Stimulated activated CD8-positive, alpha-beta memory T cell treated with anti-CD3 and anti-CD28 coated beads, Interleukin-15, amount 100 ng/mL, for 1 hour (primary cell): Measurements from ENCODE around the gene HUWE1.
"Not testable (repeated sequence)": the region's sequence is repeated elsewhere in the genome, so short reads cannot be mapped to it uniquely, and the experiment has no call there.

Experiments used
- DNase-seq: peaks from one replicate; pipeline ENCODE4 v3.0.0-alpha.2; 2020; ENCODE audit warnings: low read depth

Gene HUWE1

DNA sequence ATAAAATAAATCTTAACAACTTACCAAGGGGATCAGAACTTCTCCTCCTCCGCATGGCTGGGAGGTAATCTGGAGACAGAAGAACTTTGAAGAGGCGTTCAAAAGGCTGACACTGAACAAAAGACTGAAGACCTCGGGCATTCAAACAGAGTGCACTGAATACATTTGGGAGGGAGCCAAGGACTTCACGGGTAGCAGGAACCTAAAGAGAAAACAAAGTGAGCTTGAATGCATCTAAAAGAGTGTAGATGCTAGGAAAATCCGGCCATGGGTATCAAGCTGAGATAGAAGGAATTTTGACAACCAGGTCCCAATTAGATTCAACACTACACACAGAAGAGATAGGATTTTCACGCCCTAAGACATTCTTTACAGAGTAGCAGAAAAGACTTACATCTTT lies 69.6 kb downstream of the HUWE1 start:
- no peak for DNase-seq

DNA sequence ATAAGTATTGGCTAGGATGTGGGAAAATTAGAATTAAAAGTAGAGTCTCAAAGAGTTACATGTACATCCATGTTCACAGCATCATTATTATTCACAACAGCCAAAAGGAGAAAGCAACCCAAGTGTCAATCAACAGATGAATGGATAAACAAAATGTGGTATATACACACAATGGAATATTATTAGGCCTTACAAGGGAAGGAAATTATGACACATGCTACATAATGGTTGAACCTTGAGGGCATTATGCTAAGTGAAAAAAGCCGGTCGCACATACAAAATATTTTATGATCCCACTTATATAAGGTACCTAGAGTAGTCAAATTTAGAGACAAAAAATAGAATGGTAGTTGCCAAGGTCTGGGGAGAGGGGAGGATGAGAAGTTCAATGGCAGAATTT lies 80.1 kb downstream of the HUWE1 start:
- no peak for DNase-seq

DNA sequence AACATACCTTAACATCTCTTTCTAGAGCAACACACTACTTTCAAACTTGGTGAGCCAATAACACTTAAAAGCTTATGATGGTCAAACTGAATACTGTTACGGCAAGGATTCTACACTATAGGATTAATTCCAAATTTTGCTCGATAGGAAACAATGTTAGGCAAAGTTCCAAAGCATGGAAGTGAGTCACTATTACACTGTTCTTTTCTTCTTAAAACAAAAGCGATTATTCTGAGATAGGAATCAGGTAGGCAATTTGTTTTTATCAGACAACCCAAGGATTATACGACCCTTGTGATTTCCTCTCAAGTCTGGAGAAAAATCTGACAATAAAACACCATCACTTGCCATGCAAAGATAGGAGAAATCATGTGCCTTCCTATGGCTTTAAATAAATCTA lies 81.5 kb downstream of the HUWE1 start:
- DNase-seq = no peak

DNA sequence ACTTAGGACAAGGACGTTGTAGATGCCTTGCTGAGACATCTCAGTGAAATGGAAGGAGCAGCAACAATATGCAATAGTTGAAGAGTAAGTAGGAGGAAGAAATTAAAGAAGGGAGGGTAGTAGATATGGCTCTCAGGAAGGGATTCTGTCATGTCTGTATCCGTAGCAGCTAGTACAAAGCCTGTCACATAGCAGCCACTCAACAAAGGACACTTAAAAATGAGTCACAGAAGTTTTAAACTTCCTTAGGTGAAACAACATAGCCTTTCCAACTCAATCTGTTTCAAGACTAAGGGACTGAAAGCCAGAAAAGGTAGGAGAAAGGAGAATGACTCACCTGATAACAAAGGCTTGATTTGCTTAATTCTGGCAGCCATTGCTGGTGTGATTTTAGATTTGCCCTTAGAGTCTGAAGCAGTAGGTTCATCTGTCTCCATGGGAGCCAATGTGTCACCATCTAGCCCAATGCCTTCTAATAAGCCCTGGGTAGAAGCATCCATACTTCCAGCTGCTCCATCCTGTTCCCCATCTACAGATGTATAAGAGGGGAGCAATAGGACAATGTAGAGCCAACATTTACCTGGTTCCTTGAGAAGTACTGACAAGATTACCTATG lies 86.6 kb downstream of the HUWE1 start:
- no peak for DNase-seq

DNA sequence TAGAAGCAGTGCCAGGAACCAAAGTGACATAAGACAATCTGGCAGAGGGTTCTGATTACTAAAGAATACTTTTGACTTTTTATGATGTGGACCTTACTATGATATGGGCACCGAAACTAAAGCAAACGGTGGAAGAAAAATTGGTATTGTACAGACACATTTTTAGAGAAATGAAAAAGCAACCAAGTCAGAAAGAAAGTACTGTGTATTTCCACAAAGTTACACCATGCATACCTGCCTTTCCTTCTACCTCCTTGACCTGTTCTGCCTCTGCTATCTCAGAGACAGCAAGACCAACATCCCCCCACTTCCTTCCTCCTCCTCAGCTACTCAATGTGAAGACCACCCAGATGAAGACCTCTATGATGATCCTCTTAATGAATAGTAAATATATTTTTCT lies 88.3 kb downstream of the HUWE1 start:
- DNase-seq = no peak

DNA sequence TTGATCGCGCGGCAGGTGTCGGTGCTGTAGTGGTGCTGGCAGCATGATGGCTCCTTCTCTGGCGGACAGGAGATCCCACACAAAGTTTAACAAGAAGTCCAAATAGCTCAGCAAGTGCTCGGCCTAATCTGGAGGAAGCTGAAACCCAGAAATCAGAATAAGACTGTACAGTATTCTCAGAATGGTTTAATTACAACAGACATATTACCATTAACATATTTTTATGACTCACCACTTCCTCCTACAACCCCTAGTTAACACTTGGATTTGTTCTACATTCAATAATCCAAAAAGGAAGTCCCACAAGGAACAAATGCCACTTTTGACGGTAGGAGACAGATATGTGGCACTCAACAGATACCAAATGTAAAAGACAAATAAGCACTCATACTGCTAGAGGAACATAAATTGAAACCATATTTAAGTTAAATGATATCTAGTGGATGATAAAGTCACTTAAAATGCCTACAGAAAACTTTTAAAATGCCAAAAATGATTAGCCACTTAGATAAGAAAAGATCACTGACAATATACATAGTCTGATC lies 91.2 kb downstream of the HUWE1 start:
- no peak for DNase-seq

DNA sequence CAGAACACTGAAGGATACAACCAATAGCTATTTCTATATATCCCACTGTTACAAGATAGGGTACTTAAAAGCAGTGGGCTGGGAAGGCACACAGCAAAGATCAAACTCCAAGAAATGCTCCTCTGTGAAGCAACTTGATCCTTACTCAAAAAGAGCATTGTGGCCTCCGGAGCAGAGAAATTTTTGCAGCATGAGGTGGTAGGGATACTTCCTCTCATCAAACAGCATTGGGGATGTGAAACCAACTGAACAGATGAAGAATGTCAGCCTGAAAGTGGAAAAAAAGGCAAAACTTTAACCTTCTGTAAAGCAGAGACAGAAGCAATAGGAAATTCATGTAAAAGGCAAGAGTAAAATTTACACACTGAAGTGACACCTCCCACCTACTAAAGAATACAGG lies 92.2 kb downstream of the HUWE1 start:
- no peak for DNase-seq

DNA sequence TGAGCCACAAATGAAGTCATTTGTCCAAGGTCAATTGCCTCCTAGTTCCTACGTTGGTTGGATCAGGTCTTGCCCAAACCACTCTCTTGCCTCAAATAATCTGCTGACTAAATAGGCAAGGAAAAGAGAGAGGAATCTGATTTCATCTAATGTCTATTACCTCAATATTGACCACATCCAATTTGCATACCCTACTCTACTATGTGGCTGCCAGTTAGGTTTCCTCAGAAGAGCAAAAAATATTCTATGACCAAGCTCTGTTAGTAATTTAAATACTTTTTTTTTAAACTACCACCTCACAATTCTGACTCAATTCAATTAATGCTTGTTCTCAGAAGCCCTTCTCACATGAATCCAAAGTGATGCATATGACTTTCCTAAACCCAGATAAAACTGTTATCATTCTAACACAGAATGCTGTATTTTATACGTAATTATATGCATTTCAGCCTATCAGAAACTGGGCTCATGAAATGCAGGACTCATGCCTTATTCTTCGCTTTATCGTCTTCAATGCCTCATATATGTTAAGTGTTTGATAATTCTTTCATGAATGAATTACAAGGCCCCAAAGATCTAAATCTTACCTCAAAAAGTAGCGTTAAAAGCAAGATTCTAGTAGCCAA lies 98.6 kb downstream of the HUWE1 start:
- DNase-seq = no peak

DNA sequence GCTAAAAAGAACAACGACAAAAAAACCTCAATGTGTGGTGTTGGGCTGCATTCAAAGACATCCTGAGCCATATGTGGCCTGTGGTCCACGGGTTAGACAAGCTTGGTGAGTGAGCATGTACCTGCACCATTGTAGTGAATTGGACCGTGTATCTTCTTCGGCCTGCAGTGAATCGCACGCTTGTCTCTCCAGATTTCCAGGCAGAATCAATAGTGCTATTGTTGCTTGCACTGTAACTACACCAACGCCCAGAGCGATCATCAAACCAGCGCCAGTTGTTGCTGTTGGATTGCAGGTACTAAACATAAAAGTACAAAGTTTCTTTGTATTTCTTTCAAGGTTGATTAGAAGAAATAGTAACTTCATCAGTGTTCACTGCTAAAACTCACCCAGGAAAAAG lies 101.6 kb downstream of the HUWE1 start:
- no peak for DNase-seq

DNA sequence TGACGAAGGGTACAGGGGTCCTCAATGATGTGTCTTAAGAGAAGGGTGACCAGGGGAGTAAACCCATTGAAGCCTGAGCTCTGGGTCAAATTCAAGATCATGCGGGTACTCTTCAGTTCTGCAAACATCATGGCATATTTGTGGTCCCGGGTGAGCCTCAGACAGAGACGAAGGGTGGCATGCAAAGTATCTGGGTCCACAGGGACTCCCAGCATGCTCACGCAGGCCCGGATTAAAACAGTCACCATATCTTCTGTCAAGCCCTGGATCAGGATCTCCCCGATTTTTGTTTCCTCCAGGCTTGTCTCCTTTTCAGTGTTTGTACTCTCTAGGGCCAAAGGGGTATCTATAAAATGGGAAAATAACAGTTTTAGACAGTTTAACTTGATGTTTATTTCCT lies 102.9 kb downstream of the HUWE1 start:
- no peak for DNase-seq

DNA sequence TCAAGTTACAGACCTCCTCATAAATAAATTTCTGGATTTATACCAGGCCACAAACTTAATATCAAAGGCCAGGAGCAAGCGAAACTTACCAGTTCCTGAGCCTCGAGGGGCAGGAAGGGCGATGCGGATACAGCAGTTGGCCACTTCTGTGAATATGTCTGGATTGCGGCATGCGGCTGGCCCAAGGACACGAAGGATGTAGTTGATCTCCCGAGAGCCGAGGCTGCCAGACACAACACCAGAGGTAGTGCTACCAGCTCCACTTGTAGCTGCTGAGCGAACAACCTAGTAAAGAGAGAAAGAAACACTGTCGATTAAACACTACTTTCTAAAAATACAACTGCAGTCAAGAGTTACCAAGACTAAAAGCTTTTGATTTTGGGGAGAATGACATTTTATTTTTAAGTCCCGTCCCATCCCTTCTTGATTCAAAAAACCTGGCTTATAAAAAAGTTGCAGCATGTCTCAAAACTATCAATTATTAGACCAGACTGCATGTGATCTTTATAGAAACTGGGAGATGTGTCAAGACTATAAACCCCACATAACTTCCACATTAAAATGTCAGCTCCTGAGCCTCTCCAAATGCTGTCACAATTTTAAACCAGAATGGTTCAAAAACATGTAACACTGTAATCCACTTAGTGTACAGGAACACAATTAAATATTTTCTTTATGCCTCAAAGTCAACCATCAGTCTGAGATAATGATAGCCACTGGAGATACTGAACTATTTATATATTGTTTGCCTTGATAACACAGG lies 105.6 kb downstream of the HUWE1 start:
- DNase-seq = no peak

DNA sequence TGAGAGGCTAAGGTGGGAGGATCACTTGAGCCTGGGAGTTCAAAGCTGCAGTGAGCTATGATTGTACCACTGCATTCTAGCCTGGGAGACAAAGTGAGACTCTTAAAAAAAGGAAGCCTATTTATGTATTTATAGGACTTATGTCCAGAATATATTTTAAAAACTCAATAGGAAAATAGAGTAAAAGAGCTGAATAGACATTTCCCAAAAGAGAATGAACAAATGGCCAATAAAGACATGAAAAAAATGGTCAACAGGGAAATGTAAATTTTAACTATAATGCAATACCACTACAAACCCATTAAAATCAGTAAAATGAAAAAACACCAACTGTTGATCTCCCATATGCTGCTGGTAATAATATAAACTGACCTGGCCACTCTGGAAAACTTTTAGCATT lies 115.0 kb downstream of the HUWE1 start:
- DNase-seq = no peak

DNA sequence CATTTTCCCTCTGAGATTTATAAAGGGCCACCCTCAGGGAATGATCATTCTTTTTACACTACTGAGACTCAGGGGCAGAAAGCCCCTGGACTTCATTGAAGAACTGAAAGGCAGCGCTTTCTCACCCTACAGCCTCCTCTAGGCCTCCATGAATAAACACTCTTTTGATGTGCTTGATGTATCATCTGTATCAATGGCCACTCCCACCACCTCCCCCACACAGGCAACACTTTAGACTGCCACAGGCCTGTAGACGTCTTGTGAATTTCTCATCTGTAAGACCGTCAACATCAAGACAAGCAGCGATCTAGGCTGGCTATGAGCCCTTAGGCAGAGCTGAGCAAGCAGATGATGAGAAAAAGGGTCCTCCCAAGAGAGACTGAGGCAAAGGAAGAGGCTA lies 123.2 kb downstream of the HUWE1 start:
- no peak for DNase-seq

DNA sequence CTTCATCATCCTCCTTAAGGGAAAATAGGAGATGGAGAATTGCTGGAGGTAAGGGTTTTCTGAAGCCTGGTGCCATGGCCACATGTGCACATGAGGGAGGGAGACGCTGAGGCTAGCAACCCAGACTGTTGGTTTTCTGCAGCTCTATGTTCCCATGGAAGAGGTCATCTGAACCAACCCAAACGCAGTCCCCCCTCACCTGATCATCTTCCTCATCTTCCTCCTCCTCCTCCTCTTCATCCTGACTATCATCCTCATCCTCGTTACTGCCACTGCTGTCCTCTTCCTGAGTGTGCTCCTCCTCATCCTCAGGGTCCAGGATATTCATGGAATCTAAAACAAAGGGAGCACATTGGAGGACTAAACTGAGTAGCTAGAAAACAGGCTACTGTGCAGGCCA lies 124.6 kb downstream of the HUWE1 start:
- DNase-seq = no peak

DNA sequence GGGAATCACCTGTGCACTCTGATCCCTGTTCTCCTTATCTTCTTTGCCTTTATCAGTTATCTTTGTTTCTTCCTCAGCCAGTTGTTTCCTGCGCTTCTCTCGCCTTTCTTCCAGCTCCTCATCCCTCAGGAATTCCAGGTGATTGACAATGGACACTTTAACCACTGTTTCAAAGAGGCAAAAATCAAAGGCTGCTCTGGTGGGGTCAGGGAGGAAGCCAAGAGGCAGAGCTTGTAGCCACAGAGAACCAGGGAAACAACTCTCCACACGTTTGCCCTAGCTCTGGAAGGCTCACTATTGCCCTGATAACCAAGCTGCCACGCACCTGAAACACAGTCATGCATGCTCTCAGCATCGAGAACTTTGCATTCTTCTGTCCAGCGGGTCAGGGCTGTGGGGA lies 127.9 kb downstream of the HUWE1 start:
- DNase-seq = no peak

DNA sequence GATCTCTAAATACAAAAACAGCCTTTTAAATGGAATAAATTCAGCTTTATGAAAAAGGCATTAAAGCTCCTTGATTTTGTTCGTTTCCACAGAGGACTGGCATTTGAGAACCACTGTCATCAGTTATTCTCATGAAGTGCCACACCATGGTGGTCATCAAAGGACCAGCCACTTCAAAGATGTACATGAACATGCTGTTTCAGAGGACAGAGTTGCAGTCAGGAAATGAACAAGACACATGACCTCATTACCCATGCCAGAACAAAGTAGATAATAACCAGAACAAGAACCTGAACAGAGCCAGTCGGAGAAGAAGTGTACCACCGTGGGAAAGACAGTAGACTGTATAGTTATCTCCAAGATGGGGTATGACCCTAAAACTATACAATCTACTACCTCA lies 129.7 kb downstream of the HUWE1 start:
- no peak for DNase-seq

DNA sequence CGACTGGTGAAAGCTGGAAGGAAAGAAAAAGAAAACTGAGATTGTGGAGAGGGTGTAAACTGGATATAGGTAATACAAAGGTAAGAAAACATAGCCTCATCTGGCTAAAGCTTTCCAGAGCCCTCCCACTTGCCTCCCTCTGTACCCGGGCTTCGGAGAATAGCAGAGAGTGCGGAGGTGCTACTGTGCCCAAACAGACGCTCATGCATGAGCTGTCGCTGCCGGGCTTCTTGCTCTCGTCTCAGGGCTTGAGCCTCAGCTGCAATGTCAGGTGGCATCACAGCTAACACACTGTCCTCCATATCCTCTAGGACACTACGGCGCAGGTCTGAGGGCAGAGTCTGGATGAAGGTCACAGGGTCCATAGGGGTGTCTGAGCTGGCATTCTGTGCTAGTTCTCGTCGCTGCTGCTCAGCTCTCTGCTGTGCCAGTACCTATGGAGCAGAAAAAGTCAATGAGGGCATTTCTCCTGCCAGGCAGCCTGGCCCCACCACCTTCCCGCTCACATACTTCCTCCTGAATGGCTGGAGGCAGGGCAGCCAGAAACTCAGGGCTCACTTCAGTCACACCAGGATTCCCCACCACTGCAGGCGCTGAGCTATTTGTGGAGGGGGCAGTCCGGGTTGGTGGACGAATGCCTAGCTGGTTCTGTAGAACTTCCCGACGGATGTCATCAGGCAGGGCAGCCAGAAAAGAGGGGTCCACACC lies 135.6 kb downstream of the HUWE1 start:
- no peak for DNase-seq

DNA sequence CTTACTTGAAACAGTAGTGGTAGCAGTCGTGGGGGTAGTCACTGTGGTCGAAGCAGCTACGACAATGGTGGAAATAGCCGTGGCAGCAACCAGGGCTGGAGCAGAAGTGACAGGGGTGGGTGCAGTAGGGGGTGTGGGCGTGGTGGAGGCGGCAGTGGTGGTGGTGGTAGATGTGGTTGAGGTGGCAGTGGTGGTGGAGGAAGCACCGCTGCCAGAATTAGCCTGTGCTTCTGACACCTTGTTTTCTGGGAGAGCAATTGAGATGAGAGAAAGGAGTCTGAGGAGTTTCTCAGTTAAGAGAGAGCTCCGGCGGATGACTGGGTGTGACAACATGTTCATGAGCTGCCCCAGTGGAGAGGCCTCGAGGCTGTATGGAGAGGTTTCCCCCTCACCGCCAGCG lies 138.9 kb downstream of the HUWE1 start:
- no peak for DNase-seq

DNA sequence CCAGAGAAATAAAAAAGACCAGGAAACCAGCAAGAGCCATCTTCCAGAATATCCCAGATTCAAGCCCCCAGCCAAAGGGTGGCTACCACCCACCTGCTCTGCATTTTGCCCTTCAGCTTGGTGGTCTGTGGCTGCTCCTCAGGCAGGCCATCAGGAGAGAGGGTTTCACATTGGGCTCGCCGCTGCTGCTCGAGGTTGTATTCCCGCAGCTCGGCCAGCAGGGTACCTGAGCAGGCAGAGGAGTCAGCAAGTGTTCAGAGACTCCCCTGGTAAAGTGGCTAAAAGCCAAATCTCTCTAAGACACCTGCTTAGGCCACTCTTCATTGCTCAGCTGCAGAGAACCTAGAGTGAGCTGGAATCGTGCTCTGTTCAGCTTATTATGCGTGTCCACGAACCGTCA lies 141.6 kb downstream of the HUWE1 start:
- DNase-seq = no peak

DNA sequence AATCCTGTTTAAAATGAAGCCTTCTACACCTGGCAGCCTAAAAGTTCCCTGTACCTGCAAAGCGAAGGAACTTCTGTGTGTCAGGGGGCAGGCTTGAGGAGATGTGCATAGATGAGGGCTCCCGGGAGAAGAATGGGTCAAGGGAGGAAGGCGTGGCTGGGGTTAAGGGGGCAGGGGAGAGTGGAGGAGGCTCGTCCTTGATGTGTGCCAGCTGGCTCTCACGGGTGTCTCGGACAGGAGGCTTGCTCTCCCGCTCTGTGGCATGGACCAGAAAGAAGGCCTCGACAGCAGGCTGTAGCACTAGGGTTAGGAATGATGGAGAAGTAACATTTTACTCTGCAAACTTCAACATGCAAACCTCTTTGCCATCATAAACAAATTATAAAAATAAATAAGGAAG lies 147.7 kb downstream of the HUWE1 start:
- DNase-seq = no peak

DNA sequence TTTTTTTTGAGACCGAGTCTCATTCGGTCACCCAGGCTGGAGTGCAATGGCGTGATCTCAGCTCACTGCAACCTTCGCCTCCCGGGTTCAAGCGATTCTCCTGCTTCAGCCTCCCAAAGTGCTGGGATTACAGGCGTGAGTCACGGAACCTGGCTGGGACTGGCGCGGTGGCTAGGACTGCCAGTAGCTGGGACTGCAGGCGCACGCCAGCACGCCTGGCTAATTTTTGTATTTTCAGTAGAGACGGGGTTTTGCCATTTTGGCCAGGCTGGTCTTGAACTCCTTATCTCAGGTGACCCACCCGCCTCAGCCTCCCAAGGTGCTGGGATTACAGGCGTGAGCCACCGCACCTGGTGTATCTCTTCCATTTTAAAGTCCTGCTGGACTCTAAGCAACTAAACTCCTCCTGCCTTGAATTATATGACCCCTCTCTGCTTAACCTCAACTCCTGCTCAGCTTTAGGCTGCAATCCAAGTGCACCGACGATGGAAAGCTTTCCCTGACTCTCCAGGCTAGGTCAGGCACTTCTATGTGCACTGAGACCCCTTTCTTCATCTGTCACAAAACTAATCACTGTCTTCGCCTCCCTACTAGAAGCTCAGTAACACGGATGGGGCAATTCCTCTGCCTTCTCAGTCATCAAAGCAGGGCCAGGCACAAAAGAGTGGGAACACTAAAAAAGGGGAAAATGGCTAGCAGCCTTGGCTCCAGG lies 155.1 kb downstream of the HUWE1 start:
- DNase-seq = not testable (repeated sequence)

DNA sequence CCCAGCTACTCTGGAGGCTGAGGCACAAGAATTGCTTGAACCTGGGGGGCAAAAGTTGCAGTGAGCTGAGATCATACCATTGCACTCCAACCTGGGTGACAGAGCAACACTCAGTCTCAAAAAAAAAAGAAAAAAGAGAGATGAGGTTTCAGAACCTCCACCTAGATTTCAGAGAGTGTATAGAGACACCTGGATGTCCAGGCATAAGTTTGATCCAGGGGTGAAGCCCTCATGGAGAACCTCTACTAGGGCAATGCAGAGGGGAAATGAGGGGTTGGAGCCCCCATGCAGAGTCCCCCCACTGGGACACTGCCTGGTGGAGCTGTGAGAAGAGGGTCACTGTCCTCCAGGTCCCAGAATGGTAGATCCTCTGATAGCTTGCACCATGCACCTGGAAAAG lies 159.5 kb downstream of the HUWE1 start:
- no peak for DNase-seq
